Smooth muscle cell (in vitro differentiated cells): ENCODE results near the gene OXNAD1. TPM values are rescaled to one million over a fixed set of nuclear protein-coding genes. Genes with fewer than 3 reads are reported as not detected.

ENCODE experiments used
- DNase-seq: peaks from one replicate; lab custom pipeline; 2025; ENCODE audit not compliant: unreplicated experiment; lab: John Stamatoyannopoulos, UW
- H2AFZ ChIP-seq: fragments of 200-600 bp; sonication (generic); 2 replicates; pipeline ENCODE4 v1.6.0; 2016; ENCODE audit warnings: antibody characterized with exemption, low read depth, mild to moderate bottlenecking
- H3F3A ChIP-seq: fragments of 200-600 bp; sonication (generic); 2 replicates; pipeline ENCODE4 v1.6.0; 2017; ENCODE audit warnings: antibody characterized with exemption, low read depth
- H3K27ac ChIP-seq: fragments of 200-600 bp; sonication (generic); 2 replicates; pipeline ENCODE4 v1.5.1; 2016; ENCODE audit warnings: low read depth, mild to moderate bottlenecking
- H3K27me3 ChIP-seq: fragments of 200-600 bp; sonication (generic); 2 replicates; pipeline ENCODE4 v1.6.1; 2016; ENCODE audit warnings: low read depth, mild to moderate bottlenecking
- H3K36me3 ChIP-seq: fragments of 200-600 bp; sonication (generic); 2 replicates; pipeline ENCODE4 v1.5.1; 2016; ENCODE audit warnings: low read depth
- H3K4me1 ChIP-seq: fragments of 200-600 bp; sonication (generic); 2 replicates; pipeline ENCODE4 v1.5.1; 2016; ENCODE audit warnings: low read depth
- H3K4me2 ChIP-seq: fragments of 200-600 bp; sonication (generic); 2 replicates; pipeline ENCODE4 v1.6.0; 2016; ENCODE audit warnings: mild to moderate bottlenecking
- H3K4me3 ChIP-seq: fragments of 200-600 bp; sonication (generic); 2 replicates; pipeline ENCODE4 v1.5.1; 2016; ENCODE audit warnings: mild to moderate bottlenecking
- H3K79me2 ChIP-seq: fragments of 200-600 bp; sonication (generic); 2 replicates; pipeline ENCODE4 v1.6.0; 2016; ENCODE audit warnings: low read depth, mild to moderate bottlenecking
- H3K9ac ChIP-seq: fragments of 200-600 bp; sonication (generic); 2 replicates; pipeline ENCODE4 v1.6.0; 2016; ENCODE audit warnings: low read depth
- H3K9me3 ChIP-seq: fragments of 200-600 bp; sonication (generic); replicated peaks from 2 replicates; pipeline ENCODE4 v1.5.1; 2016; ENCODE audit warnings: low read depth
- H4K20me1 ChIP-seq: fragments of 200-600 bp; sonication (generic); 2 replicates; pipeline ENCODE4 v1.6.0; 2016; ENCODE audit warnings: low read depth
- WGBS: methylation state at CpG from one replicate; pipeline ENCODE4 v1.1.7; 2016; ENCODE audit warnings: low lambda C conversion rate; 5-methylcytosine and 5-hydroxymethylcytosine counted together
- polyA plus RNA-seq: library from polyadenylated mRNA; unstranded; fragments of >200 nt; fragmentation: Nextera tagmentation; extraction: Ambion mirVana; gene quantifications from 2 replicates; pipeline ENCODE4 v1.2.1, GENCODE V29; 2016
- total RNA-seq: library from RNA; depleted of rRNA; stranded (reverse); fragments of >200 nt; gene quantifications from 2 replicates; pipeline ENCODE4 v1.2.3, GENCODE V29; 2014
- TF ChIP-seq, protein P1 (sequence below): fragments of 200-600 bp; sonication (generic); IDR thresholded peaks from 2 replicates; pipeline ENCODE4 v1.5.1; 2017; ENCODE audit warnings: borderline replicate concordance, mild to moderate bottlenecking, antibody characterized with exemption; ENCODE audit not compliant: insufficient read depth, poor library complexity, severe bottlenecking

The OXNAD1 gene
- total and polyA plus RNA-seq, 2 experiments from 2014 or later, result 12.4 to 15.7 TPM

DNA sequence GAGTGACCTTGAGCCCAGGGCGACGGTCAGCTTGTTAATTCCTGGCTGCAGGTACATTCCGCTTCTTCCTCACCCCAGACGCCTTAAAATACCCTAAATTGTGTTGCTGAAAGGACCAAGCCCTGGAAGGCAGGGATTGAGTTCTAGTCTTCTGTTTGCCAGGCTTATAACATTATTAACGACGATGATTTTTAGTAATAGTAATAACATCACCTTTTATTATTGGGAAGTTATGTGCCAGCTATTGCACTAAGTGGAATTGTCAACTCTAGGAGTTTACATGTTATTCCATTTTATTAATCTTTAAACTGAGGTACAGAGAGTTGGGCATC, 409 bp downstream of the OXNAD1 start:
- Histone ChIP-seq H3K4me3 (peak overlapping the region; percentile 71), H3F3A (no peaks in the 10 kb centered on the region), H3K9ac (peak overlapping the region; percentile 96), H2AFZ (peak overlapping the region; percentile 70), H3K4me1 (peaks cover 6% of the 10 kb centered on the region), H3K4me2 (peak overlapping the region; percentile 95), H3K79me2 (peaks cover 56% of the 10 kb centered on the region), H3K27me3 (no peaks in the 10 kb centered on the region), H3K36me3 (peaks cover 4% of the 10 kb centered on the region), H3K27ac (peak overlapping the region; percentile 85), H3K9me3 (no peaks in the 10 kb centered on the region), H4K20me1 (peaks cover 7% of the 10 kb centered on the region)
- TF ChIP-seq, protein P1, sequence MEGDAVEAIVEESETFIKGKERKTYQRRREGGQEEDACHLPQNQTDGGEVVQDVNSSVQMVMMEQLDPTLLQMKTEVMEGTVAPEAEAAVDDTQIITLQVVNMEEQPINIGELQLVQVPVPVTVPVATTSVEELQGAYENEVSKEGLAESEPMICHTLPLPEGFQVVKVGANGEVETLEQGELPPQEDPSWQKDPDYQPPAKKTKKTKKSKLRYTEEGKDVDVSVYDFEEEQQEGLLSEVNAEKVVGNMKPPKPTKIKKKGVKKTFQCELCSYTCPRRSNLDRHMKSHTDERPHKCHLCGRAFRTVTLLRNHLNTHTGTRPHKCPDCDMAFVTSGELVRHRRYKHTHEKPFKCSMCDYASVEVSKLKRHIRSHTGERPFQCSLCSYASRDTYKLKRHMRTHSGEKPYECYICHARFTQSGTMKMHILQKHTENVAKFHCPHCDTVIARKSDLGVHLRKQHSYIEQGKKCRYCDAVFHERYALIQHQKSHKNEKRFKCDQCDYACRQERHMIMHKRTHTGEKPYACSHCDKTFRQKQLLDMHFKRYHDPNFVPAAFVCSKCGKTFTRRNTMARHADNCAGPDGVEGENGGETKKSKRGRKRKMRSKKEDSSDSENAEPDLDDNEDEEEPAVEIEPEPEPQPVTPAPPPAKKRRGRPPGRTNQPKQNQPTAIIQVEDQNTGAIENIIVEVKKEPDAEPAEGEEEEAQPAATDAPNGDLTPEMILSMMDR, result no peak
- DNase-seq, result no peak
- 1% methylated on average over 6 of the region's 6 CpGs for WGBS

DNA sequence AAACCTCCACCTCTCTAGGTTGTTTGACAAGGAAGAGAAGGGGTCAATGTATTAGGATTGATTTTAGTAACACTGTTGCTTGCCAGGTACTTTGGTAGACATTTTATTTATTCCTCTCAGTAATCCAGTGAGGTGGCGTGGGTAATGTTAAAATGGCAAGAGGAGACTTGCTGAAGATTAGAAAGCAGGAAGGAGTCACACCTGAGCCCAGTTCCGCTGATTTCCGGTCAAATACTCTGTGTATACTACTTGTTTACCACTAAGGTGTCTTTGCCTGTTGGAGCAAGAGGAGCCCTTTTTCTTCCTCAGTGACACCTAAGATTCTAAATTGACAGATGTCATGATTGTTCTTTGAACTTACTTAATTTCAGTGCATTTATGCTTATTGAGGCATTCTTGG, 1.7 kb downstream of the OXNAD1 start:
- Histone ChIP-seq H3K27me3 (no peaks in the 10 kb centered on the region), H3K36me3 (no peaks in the 10 kb centered on the region), H3F3A (no peaks in the 10 kb centered on the region), H3K27ac (no peak overlapping the region), H2AFZ (no peak overlapping the region), H3K9me3 (no peaks in the 10 kb centered on the region), H3K4me2 (no peak overlapping the region), H3K9ac (peak overlapping the region; percentile 3), H3K79me2 (peaks cover 56% of the 10 kb centered on the region), H3K4me3 (no peak overlapping the region), H3K4me1 (peaks cover 6% of the 10 kb centered on the region), H4K20me1 (peaks cover 7% of the 10 kb centered on the region)
- 95% methylated on average over 3 of the region's 3 CpGs for WGBS
- TF ChIP-seq, protein P1, result no peak
- DNase-seq, result no peak

DNA sequence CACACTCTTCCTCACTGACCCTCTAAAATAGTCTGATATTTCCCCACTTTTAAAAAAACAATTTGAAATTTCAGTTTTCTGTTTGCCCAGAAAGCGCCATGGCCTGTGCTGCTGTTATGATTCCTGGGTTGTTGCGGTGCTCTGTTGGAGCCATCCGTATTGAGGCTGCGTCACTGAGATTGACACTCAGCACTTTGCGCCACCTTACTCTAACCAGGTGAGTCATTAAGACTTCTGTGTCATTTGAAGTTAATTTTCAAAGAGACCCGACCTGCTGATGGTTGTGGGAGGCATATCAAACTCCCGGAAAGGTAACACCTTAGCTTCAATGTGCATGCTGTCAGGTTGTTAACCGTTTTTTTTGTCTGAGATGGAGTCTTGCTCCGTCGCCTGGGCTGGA, 5.8 kb downstream of the OXNAD1 start:
- H3K36me3 ChIP-seq, result peaks cover 5% of the 10 kb centered on the region
- H3K4me3 ChIP-seq, result no peak overlapping the region
- 97% methylated on average over 10 of the region's 10 CpGs for WGBS
- H3F3A ChIP-seq, result no peaks in the 10 kb centered on the region
- no peaks in the 10 kb centered on the region for H3K9me3 ChIP-seq
- no peak overlapping the region for H3K27ac ChIP-seq
- no peak for DNase-seq
- H2AFZ ChIP-seq, result no peak overlapping the region
- peaks cover 7% of the 10 kb centered on the region for H4K20me1 ChIP-seq
- H3K4me2 ChIP-seq, result no peak overlapping the region
- peaks cover 27% of the 10 kb centered on the region for H3K79me2 ChIP-seq
- H3K27me3 ChIP-seq, result no peaks in the 10 kb centered on the region
- TF ChIP-seq, protein P1, result no peak
- H3K9ac ChIP-seq, result no peak overlapping the region
- peaks cover 4% of the 10 kb centered on the region for H3K4me1 ChIP-seq

DNA sequence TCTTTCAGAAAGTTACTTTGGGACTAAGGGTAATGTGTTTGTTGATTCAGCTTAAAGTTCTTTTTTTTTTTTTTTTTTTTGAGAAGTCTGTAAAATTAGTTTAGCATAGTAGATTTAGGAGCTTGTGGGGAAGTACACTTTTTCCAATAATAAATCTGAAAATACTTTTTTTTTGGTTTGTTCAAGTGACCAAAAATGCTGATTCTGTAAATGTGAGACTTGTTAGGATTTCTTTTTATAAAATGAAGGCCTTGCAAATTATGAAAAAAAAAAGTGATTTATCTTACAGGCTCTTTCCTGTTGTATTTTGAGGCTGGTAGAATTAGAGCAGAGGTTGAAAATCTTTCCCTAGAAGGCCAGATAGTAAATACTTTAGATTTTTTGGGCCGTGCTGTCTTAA, 7.6 kb downstream of the OXNAD1 start:
- Histone ChIP-seq H4K20me1 (peaks cover 7% of the 10 kb centered on the region), H3K4me3 (no peak overlapping the region), H3K9ac (no peak overlapping the region), H3K4me1 (no peaks in the 10 kb centered on the region), H3K79me2 (peaks cover 10% of the 10 kb centered on the region), H3K36me3 (peaks cover 5% of the 10 kb centered on the region), H3K27me3 (no peaks in the 10 kb centered on the region), H2AFZ (no peak overlapping the region), H3K4me2 (no peak overlapping the region), H3K9me3 (no peaks in the 10 kb centered on the region), H3F3A (no peaks in the 10 kb centered on the region), H3K27ac (no peak overlapping the region)
- no peak for DNase-seq
- 91% methylated on average over 1 of the region's 1 CpG for WGBS
- TF ChIP-seq, protein P1, result no peak
